ENCODE data around the gene RAB3GAP2. TPM values are rescaled to one million over a fixed set of nuclear protein-coding genes. Genes with fewer than 3 reads are reported as not detected.

The RAB3GAP2 gene
- total and polyA plus RNA-seq, 2 experiments from 2014 or later, result 15.8 to 22.6 TPM

- H4K20me1 ChIP-seq (ENCODE audit: insufficient read depth), result no peaks in the 10 kb centered on the region
- no peaks in the 10 kb centered on the region for H3K4me1 ChIP-seq (ENCODE audit: insufficient read depth)
- no peak for TF ChIP-seq EZH2phosphoT487 (IDR thresholded peaks at IDR 0.05; ENCODE audit: insufficient read depth, low read depth)
- no peak for TF ChIP-seq EZH2 (IDR thresholded peaks at IDR 0.05; ENCODE audit: insufficient read depth, poor library complexity, severe bottlenecking)
- peaks cover 64% of the 10 kb centered on the region for H3K36me3 ChIP-seq (ENCODE audit: low read depth)
- peaks cover 3% of the 10 kb centered on the region; the same call in 1 of the 2 replicates for H3F3A ChIP-seq (ENCODE audit: insufficient read depth)
- no peak overlapping the region for H3K4me3 ChIP-seq
- no peaks in the 10 kb centered on the region for H3K9me2 ChIP-seq (ENCODE audit: insufficient read depth)
- H3K27me3 ChIP-seq (replicated peaks; ENCODE audit: insufficient read depth), result no peaks in the 10 kb centered on the region
- no peaks in the 10 kb centered on the region for H3K79me2 ChIP-seq (ENCODE audit: insufficient read depth)
- H3K4me2 ChIP-seq (ENCODE audit: unreplicated experiment), result no peak overlapping the region
- H3K27ac ChIP-seq, result no peak overlapping the region
- DNase-seq, result no peak
- H3K9ac ChIP-seq, result no peak overlapping the region
- WGBS, 2 experiments (ENCODE audit: low coverage in 1 of 2, low lambda C conversion rate in 2 of 2, missing lambda C conversion rate in 2 of 2), result 50 to 66% methylated on average over 2 of the region's 2 CpGs
- no peaks in the 10 kb centered on the region for H3K9me3 ChIP-seq (ENCODE audit: low read depth)
- H2AFZ ChIP-seq, result no peak overlapping the region
- in situ Hi-C loops (cut with MboI), result no loop called here
Observed at GRCh38 chr1:220157738-220158137, 114.5 kb downstream of the RAB3GAP2 start.

- peaks cover 59% of the 10 kb centered on the region for H3K36me3 ChIP-seq (ENCODE audit: low read depth)
- H3K27ac ChIP-seq, result no peak overlapping the region
- no peak overlapping the region for H3K4me3 ChIP-seq
- in situ Hi-C loops (cut with MboI), result no loop called here
- H3K9me2 ChIP-seq (ENCODE audit: insufficient read depth), result no peaks in the 10 kb centered on the region
- no peak for TF ChIP-seq EZH2phosphoT487 (IDR thresholded peaks at IDR 0.05; ENCODE audit: insufficient read depth, low read depth)
- TF ChIP-seq EZH2 (IDR thresholded peaks at IDR 0.05; ENCODE audit: insufficient read depth, poor library complexity, severe bottlenecking), result no peak
- peaks cover 2% of the 10 kb centered on the region for H3K4me1 ChIP-seq (ENCODE audit: insufficient read depth)
- no peak overlapping the region for H3K4me2 ChIP-seq (ENCODE audit: unreplicated experiment)
- no peaks in the 10 kb centered on the region for H4K20me1 ChIP-seq (ENCODE audit: insufficient read depth)
- H3F3A ChIP-seq (ENCODE audit: insufficient read depth), result peaks cover 12% of the 10 kb centered on the region; the same call in 1 of the 2 replicates
- H3K27me3 ChIP-seq (replicated peaks; ENCODE audit: insufficient read depth), result no peaks in the 10 kb centered on the region
- DNase-seq, result no peak
- no peak overlapping the region for H2AFZ ChIP-seq
- no peaks in the 10 kb centered on the region for H3K9me3 ChIP-seq (ENCODE audit: low read depth)
- no peak overlapping the region for H3K9ac ChIP-seq
- no peaks in the 10 kb centered on the region for H3K79me2 ChIP-seq (ENCODE audit: insufficient read depth)
- WGBS, 2 experiments (ENCODE audit: low coverage in 1 of 2, low lambda C conversion rate in 2 of 2, missing lambda C conversion rate in 2 of 2), result 92 to 96% methylated on average over 4 of the region's 4 CpGs
Observed at GRCh38 chr1:220156620-220157146, 115.6 kb downstream of the RAB3GAP2 start.

- no peaks in the 10 kb centered on the region for H3K9me2 ChIP-seq (ENCODE audit: insufficient read depth)
- no peak overlapping the region for H2AFZ ChIP-seq
- peaks cover 24% of the 10 kb centered on the region; the same call in 1 of the 2 replicates for H3F3A ChIP-seq (ENCODE audit: insufficient read depth)
- H3K9me3 ChIP-seq (ENCODE audit: low read depth), result no peaks in the 10 kb centered on the region
- no peaks in the 10 kb centered on the region for H3K27me3 ChIP-seq (replicated peaks; ENCODE audit: insufficient read depth)
- peaks cover 11% of the 10 kb centered on the region for H3K4me1 ChIP-seq (ENCODE audit: insufficient read depth)
- TF ChIP-seq EZH2 (IDR thresholded peaks at IDR 0.05; ENCODE audit: insufficient read depth, poor library complexity, severe bottlenecking), result no peak
- TF ChIP-seq EZH2phosphoT487 (IDR thresholded peaks at IDR 0.05; ENCODE audit: insufficient read depth, low read depth), result no peak
- DNase-seq, result no peak
- no peak overlapping the region for H3K27ac ChIP-seq
- no peaks in the 10 kb centered on the region for H3K79me2 ChIP-seq (ENCODE audit: insufficient read depth)
- in situ Hi-C loops (cut with MboI), result no loop called here
- H4K20me1 ChIP-seq (ENCODE audit: insufficient read depth), result no peaks in the 10 kb centered on the region
- H3K4me3 ChIP-seq, result no peak overlapping the region
- no peak overlapping the region for H3K9ac ChIP-seq
- no peak overlapping the region for H3K4me2 ChIP-seq (ENCODE audit: unreplicated experiment)
- H3K36me3 ChIP-seq (ENCODE audit: low read depth), result peaks cover 57% of the 10 kb centered on the region
Observed at GRCh38 chr1:220153147-220153546, 119.1 kb downstream of the RAB3GAP2 start.

- peaks cover 51% of the 10 kb centered on the region for H3K36me3 ChIP-seq (ENCODE audit: low read depth)
- no peak overlapping the region for H2AFZ ChIP-seq
- H3K27me3 ChIP-seq (replicated peaks; ENCODE audit: insufficient read depth), result no peaks in the 10 kb centered on the region
- no peaks in the 10 kb centered on the region for H4K20me1 ChIP-seq (ENCODE audit: insufficient read depth)
- no peaks in the 10 kb centered on the region for H3K79me2 ChIP-seq (ENCODE audit: insufficient read depth)
- in situ Hi-C loops (cut with MboI), result no loop called here
- DNase-seq, result peak; percentile 72
- no peak overlapping the region for H3K9ac ChIP-seq
- H3K9me2 ChIP-seq (ENCODE audit: insufficient read depth), result no peaks in the 10 kb centered on the region
- H3K9me3 ChIP-seq (ENCODE audit: low read depth), result no peaks in the 10 kb centered on the region
- 9 to 16% methylated on average over 3 of the region's 3 CpGs for WGBS, 2 experiments (ENCODE audit: low coverage in 1 of 2, low lambda C conversion rate in 2 of 2, missing lambda C conversion rate in 2 of 2)
- H3F3A ChIP-seq (ENCODE audit: insufficient read depth), result peaks cover 34% of the 10 kb centered on the region; the same call in 1 of the 2 replicates
- no peak overlapping the region for H3K4me3 ChIP-seq
- no peak for TF ChIP-seq EZH2phosphoT487 (IDR thresholded peaks at IDR 0.05; ENCODE audit: insufficient read depth, low read depth)
- TF ChIP-seq EZH2 (IDR thresholded peaks at IDR 0.05; ENCODE audit: insufficient read depth, poor library complexity, severe bottlenecking), result no peak
- no peak overlapping the region for H3K27ac ChIP-seq
- H3K4me2 ChIP-seq (ENCODE audit: unreplicated experiment), result no peak overlapping the region
- H3K4me1 ChIP-seq (ENCODE audit: insufficient read depth), result peaks cover 11% of the 10 kb centered on the region
Observed at GRCh38 chr1:220151454-220151853, 120.8 kb downstream of the RAB3GAP2 start.

- DNase-seq, result no peak
- TF ChIP-seq EZH2 (IDR thresholded peaks at IDR 0.05; ENCODE audit: insufficient read depth, poor library complexity, severe bottlenecking) (no peak), EZH2phosphoT487 (IDR thresholded peaks at IDR 0.05; ENCODE audit: insufficient read depth, low read depth) (no peak)
- peaks cover 51% of the 10 kb centered on the region for H3K36me3 ChIP-seq (ENCODE audit: low read depth)
- H3F3A ChIP-seq (ENCODE audit: insufficient read depth), result peaks cover 47% of the 10 kb centered on the region
- no peak overlapping the region for H2AFZ ChIP-seq
- H3K27me3 ChIP-seq (replicated peaks; ENCODE audit: insufficient read depth), result no peaks in the 10 kb centered on the region
- no peaks in the 10 kb centered on the region for H3K9me3 ChIP-seq (ENCODE audit: low read depth)
- no peak overlapping the region for H3K4me2 ChIP-seq (ENCODE audit: unreplicated experiment)
- no peaks in the 10 kb centered on the region for H3K79me2 ChIP-seq (ENCODE audit: insufficient read depth)
- peaks cover 11% of the 10 kb centered on the region for H3K4me1 ChIP-seq (ENCODE audit: insufficient read depth)
- WGBS, 2 experiments (ENCODE audit: low coverage in 1 of 2, low lambda C conversion rate in 2 of 2, missing lambda C conversion rate in 2 of 2), result 35 to 47% methylated on average over 1 of the region's 1 CpG
- H4K20me1 ChIP-seq (ENCODE audit: insufficient read depth), result no peaks in the 10 kb centered on the region
- H3K27ac ChIP-seq, result no peak overlapping the region
- H3K4me3 ChIP-seq, result no peak overlapping the region
- H3K9me2 ChIP-seq (ENCODE audit: insufficient read depth), result no peaks in the 10 kb centered on the region
- no peak overlapping the region for H3K9ac ChIP-seq
- in situ Hi-C loops (cut with MboI), result no loop called here
Observed at GRCh38 chr1:220149742-220150141, 122.5 kb downstream of the RAB3GAP2 start.

Data from GM23248 (cell line).